ENCODE data around the gene PKNOX2.

DNA sequence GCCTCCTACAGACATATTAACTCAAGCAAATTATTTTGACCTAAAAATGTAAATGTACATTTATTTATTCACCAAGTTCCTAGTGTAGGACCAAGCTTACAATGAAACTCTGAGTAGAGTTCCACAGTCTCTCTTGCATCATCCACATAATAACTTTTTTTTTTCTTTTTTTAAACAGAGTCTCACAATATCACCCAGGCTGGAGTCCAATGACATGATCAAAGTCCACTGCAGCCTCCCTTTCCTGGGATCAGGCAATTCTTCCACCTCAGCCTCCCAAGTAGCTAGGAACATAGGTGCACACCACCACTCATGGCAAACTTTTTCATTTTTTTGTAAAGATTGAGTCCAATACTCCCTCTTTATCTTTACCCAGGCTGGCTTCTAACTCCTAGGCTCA lies 303.5 kb downstream of the PKNOX2 start:
- TF ChIP-seq POLR2A (IDR thresholded peaks at IDR 0.05; ENCODE audit: low read depth, low read length) (no peak), POLR2AphosphoS5 (IDR thresholded peaks at IDR 0.05; ENCODE audit: low read depth, low read length) (no peak), TAF1 (IDR thresholded peaks at IDR 0.05; ENCODE audit: borderline replicate concordance, low read depth, low read length) (no peak)

Data from GM12892 (cell line).